K562 (cell line): ENCODE data around the gene CDC123. TPM values are rescaled to one million over a fixed set of nuclear protein-coding genes. Genes with fewer than 3 reads are reported as not detected.

Source experiments
- ATF2 ChIP-seq: sonication (generic); formaldehyde crosslinking; IDR thresholded peaks from 2 replicates; pipeline ENCODE4 v1.8.1; 2022; ENCODE audit warnings: missing genetic modification reagents
- BCL6 ChIP-seq: fragments of 250-450 bp; sonication (Bioruptor Pico); IDR thresholded peaks from 2 replicates; pipeline ENCODE4 v1.4.0; 2020
- E2F6 ChIP-seq, 2 experiments: IDR thresholded peaks; 2 replicates each; pipeline ENCODE4 v1.6.1; 2011; ENCODE audit warnings: borderline replicate concordance in 1 of 2, control low read depth in 1 of 2, low read depth in 1 of 2, low read length in 1 of 2, mild to moderate bottlenecking in 1 of 2, mixed read lengths in 1 of 2, moderate library complexity in 1 of 2; ENCODE audit not compliant: insufficient read depth in 1 of 2, insufficient read length in 1 of 2, poor library complexity in 1 of 2, severe bottlenecking in 1 of 2; ENCODE audit errors: extremely low read depth in 1 of 2
- GMEB1 ChIP-seq: fragments of 250-450 bp; sonication (Bioruptor Pico); IDR thresholded peaks from 2 replicates; pipeline ENCODE4 v1.4.0; 2020; ENCODE audit warnings: mild to moderate bottlenecking
- GTF3C2 ChIP-seq: IDR thresholded peaks from 3 replicates; pipeline ENCODE4 v1.6.1; 2011; ENCODE audit warnings: borderline replicate concordance, mild to moderate bottlenecking, moderate library complexity; ENCODE audit not compliant: insufficient read length; ENCODE audit errors: extremely low read depth
- KAT2B ChIP-seq: IDR thresholded peaks from one replicate; pipeline ENCODE4 v1.6.1; 2012; ENCODE audit warnings: low read depth, mild to moderate bottlenecking, control low read depth, inconsistent platforms, low read length, moderate library complexity
- PHB2 ChIP-seq: fragments of 450-650 bp; IDR thresholded peaks from 2 replicates; pipeline ENCODE4 v1.6.1; 2017; ENCODE audit warnings: low read depth
- SRSF1 ChIP-seq: fragments of 200-400 bp; formaldehyde crosslinking; IDR thresholded peaks from 2 replicates; pipeline ENCODE4 v1.6.1; 2017; ENCODE audit warnings: mild to moderate bottlenecking, low read depth, low read length, moderate library complexity
- TAF1 ChIP-seq: IDR thresholded peaks from 2 replicates; pipeline ENCODE4 v1.6.1; 2011; ENCODE audit warnings: mild to moderate bottlenecking, low read length, moderate library complexity; ENCODE audit not compliant: insufficient read depth, control insufficient read depth, severe bottlenecking; ENCODE audit errors: extremely low read depth
- TEAD4 ChIP-seq, 2 experiments: sonication (generic) in 1 of 2; formaldehyde crosslinking in 1 of 2; IDR thresholded peaks; 2 replicates each; pipeline versions ENCODE4 v1.6.1 to v1.8.0; 2012 to 2022; ENCODE audit warnings: borderline replicate concordance in 1 of 2, inconsistent platforms in 1 of 2, low read length in 1 of 2, mild to moderate bottlenecking in 1 of 2, missing genetic modification reagents in 1 of 2
- ZNF140 ChIP-seq: fragments of 250-450 bp; sonication (Bioruptor Pico); IDR thresholded peaks from 2 replicates; pipeline ENCODE4 v1.8.0; 2021; ENCODE audit warnings: moderate library complexity, mild to moderate bottlenecking, inconsistent platforms
- ZNF239 ChIP-seq: fragments of 250-450 bp; sonication (Bioruptor Pico); IDR thresholded peaks from 2 replicates; pipeline ENCODE4 v1.4.0; 2020; ENCODE audit warnings: mild to moderate bottlenecking
- ZNF592 ChIP-seq: fragments of 450-650 bp; IDR thresholded peaks from 2 replicates; pipeline ENCODE4 v1.6.1; 2017; ENCODE audit warnings: antibody characterized with exemption, mild to moderate bottlenecking
- polyA plus RNA-seq, 8 experiments: library from polyadenylated mRNA; depleted of rRNA in 4 of 8; stranded (reverse) in 5 of 8; unstranded in 3 of 8; fragments of >200 nt; fragmentation: Nextera tagmentation in 2 of 8; fragmentation: Illumina TruSeq in 1 of 8; extraction: Ambion mirVana in 2 of 8; extraction: Trizol in 1 of 8; gene quantifications; 2 replicates each; pipeline versions ENCODE4 v1.2.1 to v1.2.3, GENCODE V29; 2011 to 2014; ENCODE audit warnings: inconsistent platforms in 1 of 8, missing spikeins in 1 of 8
- total RNA-seq, 7 experiments: library from RNA; depleted of rRNA in 6 of 7; stranded (reverse); fragments of >200 nt in 6 of 7; fragmentation: Illumina TruSeq in 2 of 7; extraction: Trizol in 2 of 7; gene quantifications; 2 replicates each; pipeline versions ENCODE4 v1.2.1 to v1.2.3, GENCODE V29; 2011 to 2021; ENCODE audit warnings: low replicate concordance in 1 of 7

The CDC123 gene
- total and polyA plus RNA-seq, 9 of the 15 experiments (the other 6 are each of a cell fraction or from before 2014, with no cell fraction given): 137 to 288 (median 175) TPM

- TF ChIP-seq E2F6 (IDR thresholded peaks at IDR 0.05; ENCODE audit: borderline replicate concordance in 1 of 2, extremely low read depth in 1 of 2, insufficient read depth in 1 of 2, insufficient read length in 1 of 2, low read depth in 1 of 2, low read length in 1 of 2, poor library complexity in 1 of 2, severe bottlenecking in 1 of 2) (peak; percentile 88 to 93), SRSF1 (no peak), GMEB1 (CRISPR knock-in tag) (0 out of 2 replicates have a peak, but pooled peaks have one; percentile 25), TAF1 (peak; percentile 92), ATF2 (CRISPR knock-in tag) (no peak), KAT2B (no peak), ZNF592 (peak; percentile 54), ZNF239 (CRISPR knock-in tag) (no peak), BCL6 (CRISPR knock-in tag) (no peak), ZNF140 (no peak), GTF3C2 (no peak), TEAD4 (IDR thresholded peaks at IDR 0.05; ENCODE audit: low read length) (peak; percentile 59; the same call in 1 of the 2 replicates), TEAD4 (CRISPR knock-in tag; IDR thresholded peaks at IDR 0.05; ENCODE audit: borderline replicate concordance) (no peak), PHB2 (no peak)
Measured at GRCh38 chr10:12195603-12196506, at the start of gene CDC123, which contains the start of gene NUDT5 (continued).
